Fibroblast of pulmonary artery (primary cell): Measurements from ENCODE around the gene ZNF598.
"Not testable (repeated sequence)": the region's sequence is repeated elsewhere in the genome, so short reads cannot be mapped to it uniquely, and the experiment has no call there.

Experiments
- DNase-seq: peaks from one replicate; pipeline ENCODE4 v3.0.0-alpha.2; 2010; ENCODE audit warnings: low read depth
- H3K4me3 ChIP-seq: replicated peaks from 2 replicates; pipeline ENCODE4 v1.5.1; 2011; ENCODE audit warnings: low read depth, mild to moderate bottlenecking, control low read depth, low read length, moderate library complexity
- CTCF ChIP-seq: IDR thresholded peaks from 2 replicates; pipeline ENCODE4 v1.5.1; 2011; ENCODE audit warnings: mild to moderate bottlenecking, control low read depth, low read length, inconsistent platforms; ENCODE audit errors: missing control alignments

ZNF598 gene

GRCh38 chr16:1963806-1964505 is 45.7 kb downstream of the ZNF598 start:
- TF ChIP-seq CTCF = no peak
- peak; percentile 43 for DNase-seq
- H3K4me3 ChIP-seq = peak overlapping the region; percentile 90

GRCh38 chr16:1962161-1963153 is 47.2 kb downstream of the ZNF598 start:
- peak overlapping the region; percentile 90 for H3K4me3 ChIP-seq
- DNase-seq = not testable (repeated sequence)

GRCh38 chr16:1961651-1962067 is 48.0 kb downstream of the ZNF598 start:
- H3K4me3 ChIP-seq = no peak overlapping the region
- no peak for DNase-seq
- no peak for TF ChIP-seq CTCF

- DNase-seq = peak; percentile 32
- no peak for TF ChIP-seq CTCF
- H3K4me3 ChIP-seq = peak overlapping the region; percentile 89
Measured at GRCh38 chr16:1960665-1961630, 48.7 kb downstream of the ZNF598 start.

- peak within 1 kb of the TSS; percentile 89 for H3K4me3 ChIP-seq
- peak; percentile 30 for TF ChIP-seq CTCF
- DNase-seq = peak; percentile 92
Measured at GRCh38 chr16:1959269-1960039, 50.2 kb downstream of the ZNF598 start, which contains the start of gene NDUFB10. TSS of gene NDUFB10 (plus strand) at chr16:1959538. CDS start at chr16:1959625, 87 bp downstream.

- no peak for TF ChIP-seq CTCF
- no peak for DNase-seq
Measured at GRCh38 chr16:1958715-1959268, 50.8 kb downstream of the ZNF598 start.

GRCh38 chr16:1958143-1958491 is 51.5 kb downstream of the ZNF598 start:
- not testable (repeated sequence) for H3K4me3 ChIP-seq, DNase-seq

More at GRCh38 chr16:1958715-1959268, 50.8 kb downstream of the ZNF598 start:
- no peak overlapping the region for H3K4me3 ChIP-seq

- not testable (repeated sequence) for H3K4me3 ChIP-seq, DNase-seq
Measured at GRCh38 chr16:1957434-1958142, 52.0 kb downstream of the ZNF598 start.
